ENCODE data around the gene CFDP1.

- TF ChIP-seq YY1 (IDR thresholded peaks at IDR 0.05; ENCODE audit: insufficient read depth, insufficient read length) (no peak), ZNF274 (IDR thresholded peaks at IDR 0.05; ENCODE audit: low read depth, low read length) (no peak)
These were observed 136.7 kb downstream of the CFDP1 start for GRCh38 chr16:75296606-75297005.

All from NT2/D1 (cell line).